GM13976 (cell line): ENCODE measurements around the gene RANBP17.

ENCODE experiments used
- DNase-seq: peaks from one replicate; pipeline ENCODE4 v3.0.0; 2012; ENCODE audit warnings: low spot score
- in situ Hi-C: fragments of 300-500 bp; cut with MboI; formaldehyde crosslinking; loops from one replicate; pipeline ENCODE4 v1.12.0; 2022; ENCODE audit warnings: low sequenced_read_pairs, mixed read lengths, inconsistent platforms; ENCODE audit not compliant: unreplicated experiment
- TF ChIP-seq, protein P1 (sequence below): IDR thresholded peaks from 2 replicates; pipeline ENCODE4 v1.5.1; 2012; ENCODE audit warnings: borderline replicate concordance, mild to moderate bottlenecking; ENCODE audit not compliant: insufficient read depth; ENCODE audit errors: extremely low read depth, missing control alignments, control extremely low read depth

Gene RANBP17

DNA sequence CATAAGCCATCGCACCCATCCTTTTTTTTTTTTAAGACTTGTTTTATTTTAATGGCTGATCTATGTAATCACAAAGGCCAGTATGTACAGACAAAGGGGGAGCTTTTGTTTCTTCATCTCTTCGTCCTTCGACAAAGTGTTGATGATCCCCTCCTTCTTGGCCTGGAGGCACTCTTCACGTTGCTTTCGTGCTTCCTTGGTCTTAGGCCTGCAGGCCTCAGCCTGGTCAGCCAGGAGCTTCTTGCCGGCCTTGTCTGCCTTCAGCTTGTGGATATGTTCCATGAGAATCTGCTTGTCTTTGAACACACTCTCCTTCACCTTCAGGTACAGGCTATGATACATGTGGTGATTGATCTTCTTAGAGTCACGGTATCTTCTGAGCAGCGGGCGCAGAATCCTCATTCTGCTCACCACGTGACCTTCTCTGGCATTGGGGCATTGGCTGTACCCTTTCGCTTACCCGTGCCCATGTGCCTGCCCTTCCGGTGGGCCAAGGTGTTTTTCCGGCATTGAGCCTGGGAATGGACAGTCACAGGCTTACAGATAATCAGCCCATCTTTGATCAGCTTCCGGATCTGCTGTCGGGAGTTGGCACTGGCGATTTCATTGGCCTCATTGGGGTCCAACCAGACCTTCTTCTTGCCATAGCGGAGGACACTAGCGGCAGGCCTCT is 483.3 kb downstream of the RANBP17 start:
- TF ChIP-seq, protein P1, sequence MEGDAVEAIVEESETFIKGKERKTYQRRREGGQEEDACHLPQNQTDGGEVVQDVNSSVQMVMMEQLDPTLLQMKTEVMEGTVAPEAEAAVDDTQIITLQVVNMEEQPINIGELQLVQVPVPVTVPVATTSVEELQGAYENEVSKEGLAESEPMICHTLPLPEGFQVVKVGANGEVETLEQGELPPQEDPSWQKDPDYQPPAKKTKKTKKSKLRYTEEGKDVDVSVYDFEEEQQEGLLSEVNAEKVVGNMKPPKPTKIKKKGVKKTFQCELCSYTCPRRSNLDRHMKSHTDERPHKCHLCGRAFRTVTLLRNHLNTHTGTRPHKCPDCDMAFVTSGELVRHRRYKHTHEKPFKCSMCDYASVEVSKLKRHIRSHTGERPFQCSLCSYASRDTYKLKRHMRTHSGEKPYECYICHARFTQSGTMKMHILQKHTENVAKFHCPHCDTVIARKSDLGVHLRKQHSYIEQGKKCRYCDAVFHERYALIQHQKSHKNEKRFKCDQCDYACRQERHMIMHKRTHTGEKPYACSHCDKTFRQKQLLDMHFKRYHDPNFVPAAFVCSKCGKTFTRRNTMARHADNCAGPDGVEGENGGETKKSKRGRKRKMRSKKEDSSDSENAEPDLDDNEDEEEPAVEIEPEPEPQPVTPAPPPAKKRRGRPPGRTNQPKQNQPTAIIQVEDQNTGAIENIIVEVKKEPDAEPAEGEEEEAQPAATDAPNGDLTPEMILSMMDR = no peak
- no peak for DNase-seq
- in situ Hi-C loops = loop anchor here (25.0 kb wide), 1 partner anchor 608 kb away; no protein-coding TSS in a partner anchor
